SK-N-SH (cell line): ENCODE measurements around the gene GNL2.

Source experiments
- CTCF ChIP-seq: fragments of 200-600 bp; sonication (generic); IDR thresholded peaks from 2 replicates; pipeline ENCODE4 v1.6.1; 2017; ENCODE audit warnings: antibody characterized with exemption, mild to moderate bottlenecking, moderate library complexity
- IRF3 ChIP-seq: fragments of 150-350 bp; IDR thresholded peaks from 2 replicates; pipeline ENCODE4 v1.6.1; 2016; ENCODE audit warnings: mild to moderate bottlenecking, low read depth, low read length
- JUND ChIP-seq: IDR thresholded peaks from 2 replicates; pipeline ENCODE4 v1.4.0; 2012
- MAX ChIP-seq: IDR thresholded peaks from 2 replicates; pipeline ENCODE4 v1.4.0; 2012; ENCODE audit warnings: low read depth
- NFIC ChIP-seq: IDR thresholded peaks from 2 replicates; pipeline ENCODE4 v1.4.0; 2012; ENCODE audit warnings: borderline replicate concordance
- POLR2AphosphoS5 ChIP-seq: IDR thresholded peaks from 2 replicates; pipeline ENCODE4 v1.6.1; 2012; ENCODE audit warnings: low read depth, low read length
- RFX5 ChIP-seq: IDR thresholded peaks from 2 replicates; pipeline ENCODE4 v1.6.1; 2012; ENCODE audit warnings: mild to moderate bottlenecking, improper control_type of control experiment, low read length
- RXRA ChIP-seq: IDR thresholded peaks from 2 replicates; pipeline ENCODE4 v1.4.0; 2012; ENCODE audit warnings: low read depth, mild to moderate bottlenecking, borderline replicate concordance
- SIN3A ChIP-seq: IDR thresholded peaks from 2 replicates; pipeline ENCODE4 v1.6.1; 2012; ENCODE audit warnings: low read depth, mild to moderate bottlenecking, low read length, moderate library complexity, borderline replicate concordance
- TAF1 ChIP-seq: IDR thresholded peaks from 2 replicates; pipeline ENCODE4 v1.6.1; 2012; ENCODE audit warnings: low read depth, mild to moderate bottlenecking, low read length, moderate library complexity, borderline replicate concordance
- USF1 ChIP-seq: IDR thresholded peaks from 2 replicates; pipeline ENCODE4 v1.4.0; 2012; ENCODE audit warnings: low read depth, borderline replicate concordance
- TF ChIP-seq, protein P1 (sequence below): IDR thresholded peaks from 2 replicates; pipeline ENCODE4 v1.6.1; 2012; ENCODE audit warnings: mild to moderate bottlenecking, low read depth, low read length, moderate library complexity
- TF ChIP-seq, protein P2 (sequence below): IDR thresholded peaks from 2 replicates; pipeline ENCODE4; 2012

- TF ChIP-seq POLR2AphosphoS5, result no peak
- TF ChIP-seq CTCF, result no peak
- TF ChIP-seq, protein P1, sequence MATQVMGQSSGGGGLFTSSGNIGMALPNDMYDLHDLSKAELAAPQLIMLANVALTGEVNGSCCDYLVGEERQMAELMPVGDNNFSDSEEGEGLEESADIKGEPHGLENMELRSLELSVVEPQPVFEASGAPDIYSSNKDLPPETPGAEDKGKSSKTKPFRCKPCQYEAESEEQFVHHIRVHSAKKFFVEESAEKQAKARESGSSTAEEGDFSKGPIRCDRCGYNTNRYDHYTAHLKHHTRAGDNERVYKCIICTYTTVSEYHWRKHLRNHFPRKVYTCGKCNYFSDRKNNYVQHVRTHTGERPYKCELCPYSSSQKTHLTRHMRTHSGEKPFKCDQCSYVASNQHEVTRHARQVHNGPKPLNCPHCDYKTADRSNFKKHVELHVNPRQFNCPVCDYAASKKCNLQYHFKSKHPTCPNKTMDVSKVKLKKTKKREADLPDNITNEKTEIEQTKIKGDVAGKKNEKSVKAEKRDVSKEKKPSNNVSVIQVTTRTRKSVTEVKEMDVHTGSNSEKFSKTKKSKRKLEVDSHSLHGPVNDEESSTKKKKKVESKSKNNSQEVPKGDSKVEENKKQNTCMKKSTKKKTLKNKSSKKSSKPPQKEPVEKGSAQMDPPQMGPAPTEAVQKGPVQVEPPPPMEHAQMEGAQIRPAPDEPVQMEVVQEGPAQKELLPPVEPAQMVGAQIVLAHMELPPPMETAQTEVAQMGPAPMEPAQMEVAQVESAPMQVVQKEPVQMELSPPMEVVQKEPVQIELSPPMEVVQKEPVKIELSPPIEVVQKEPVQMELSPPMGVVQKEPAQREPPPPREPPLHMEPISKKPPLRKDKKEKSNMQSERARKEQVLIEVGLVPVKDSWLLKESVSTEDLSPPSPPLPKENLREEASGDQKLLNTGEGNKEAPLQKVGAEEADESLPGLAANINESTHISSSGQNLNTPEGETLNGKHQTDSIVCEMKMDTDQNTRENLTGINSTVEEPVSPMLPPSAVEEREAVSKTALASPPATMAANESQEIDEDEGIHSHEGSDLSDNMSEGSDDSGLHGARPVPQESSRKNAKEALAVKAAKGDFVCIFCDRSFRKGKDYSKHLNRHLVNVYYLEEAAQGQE, result no peak
- no peak for TF ChIP-seq RFX5
- TF ChIP-seq, protein P2, sequence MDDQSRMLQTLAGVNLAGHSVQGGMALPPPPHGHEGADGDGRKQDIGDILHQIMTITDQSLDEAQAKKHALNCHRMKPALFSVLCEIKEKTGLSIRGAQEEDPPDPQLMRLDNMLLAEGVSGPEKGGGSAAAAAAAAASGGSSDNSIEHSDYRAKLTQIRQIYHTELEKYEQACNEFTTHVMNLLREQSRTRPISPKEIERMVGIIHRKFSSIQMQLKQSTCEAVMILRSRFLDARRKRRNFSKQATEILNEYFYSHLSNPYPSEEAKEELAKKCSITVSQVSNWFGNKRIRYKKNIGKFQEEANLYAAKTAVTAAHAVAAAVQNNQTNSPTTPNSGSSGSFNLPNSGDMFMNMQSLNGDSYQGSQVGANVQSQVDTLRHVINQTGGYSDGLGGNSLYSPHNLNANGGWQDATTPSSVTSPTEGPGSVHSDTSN, result no peak
- no peak for TF ChIP-seq JUND
- no peak for TF ChIP-seq RXRA
- no peak for TF ChIP-seq USF1
- no peak for TF ChIP-seq SIN3A
- TF ChIP-seq TAF1, result no peak
- no peak for TF ChIP-seq IRF3
- no peak for TF ChIP-seq NFIC
- TF ChIP-seq MAX, result no peak
Observed at GRCh38 chr1:37593726-37594125, 2.0 kb downstream of the GNL2 start.
